ENCODE measurements around the gene TBX4. TPM values are rescaled to one million over a fixed set of nuclear protein-coding genes. Genes with fewer than 3 reads are reported as not detected.

Gene TBX4
- total RNA-seq, 4 donors from 2014 or later, result not detected

- no peak for DNase-seq
- no peak overlapping the region for H3K4me3 ChIP-seq
- no peaks in the 10 kb centered on the region for H3K27me3 ChIP-seq
- no peak for TF ChIP-seq POLR2A (IDR thresholded peaks at IDR 0.05)
- TF ChIP-seq CTCF (IDR thresholded peaks at IDR 0.05), result no peak
- no peaks in the 10 kb centered on the region for H3K36me3 ChIP-seq
- H3K4me1 ChIP-seq, result peaks cover 0 to 10% of the 10 kb centered on the region in 2 donors
- intact Hi-C loops (cut with DNase I; ENCODE audit: low total_unique reads), result no loop called here
- H3K27ac ChIP-seq, result no peak overlapping the region
- no peaks in the 10 kb centered on the region for H3K9me3 ChIP-seq
These were observed 31.5 kb downstream of the TBX4 start for GRCh38 chr17:61483778-61484116.

GRCh38 chr17:61484174-61484573, 32.0 kb downstream of the TBX4 start:
- intact Hi-C loops (cut with DNase I; ENCODE audit: low total_unique reads), result no loop called here

GRCh38 chr17:61485067-61485775, 33.0 kb downstream of the TBX4 start:
- no peak for DNase-seq
- Histone ChIP-seq H3K27me3 (no peaks in the 10 kb centered on the region), H3K9me3 (no peaks in the 10 kb centered on the region), H3K36me3 (no peaks in the 10 kb centered on the region), H3K4me3 (no peak overlapping the region), H3K4me1 (peaks cover 0 to 10% of the 10 kb centered on the region in 2 donors), H3K27ac (no peak overlapping the region)
- TF ChIP-seq POLR2A (IDR thresholded peaks at IDR 0.05), result no peak
- TF ChIP-seq CTCF (IDR thresholded peaks at IDR 0.05), result no peak
- intact Hi-C loops (cut with DNase I; ENCODE audit: low total_unique reads), result no loop called here

More at GRCh38 chr17:61484174-61484573, 32.0 kb downstream of the TBX4 start:
- no peaks in the 10 kb centered on the region for H3K27me3 ChIP-seq
- TF ChIP-seq CTCF (IDR thresholded peaks at IDR 0.05) (no peak), POLR2A (IDR thresholded peaks at IDR 0.05) (no peak)
- no peak overlapping the region for H3K4me3 ChIP-seq
- no peak overlapping the region for H3K27ac ChIP-seq
- H3K9me3 ChIP-seq, result no peaks in the 10 kb centered on the region
- DNase-seq, result no peak
- H3K4me1 ChIP-seq, result peaks cover 0 to 10% of the 10 kb centered on the region in 2 donors
- H3K36me3 ChIP-seq, result no peaks in the 10 kb centered on the region

GRCh38 chr17:61486135-61487120, 34.2 kb downstream of the TBX4 start:
- intact Hi-C loops (cut with DNase I; ENCODE audit: low total_unique reads), result no loop called here
- H3K27ac ChIP-seq, result no peak overlapping the region
- peaks cover 0 to 10% of the 10 kb centered on the region in 2 donors for H3K4me1 ChIP-seq
- TF ChIP-seq CTCF (IDR thresholded peaks at IDR 0.05) (no peak), POLR2A (IDR thresholded peaks at IDR 0.05) (no peak)
- H3K36me3 ChIP-seq, result no peaks in the 10 kb centered on the region
- H3K27me3 ChIP-seq, result no peaks in the 10 kb centered on the region
- no peaks in the 10 kb centered on the region for H3K9me3 ChIP-seq
- peak in 1 of 2 donors; percentile 37 for DNase-seq
- no peak overlapping the region for H3K4me3 ChIP-seq
